Endothelial cell of umbilical vein (primary cell): ENCODE measurements around the gene KRTAP12-3. TPM values are rescaled to one million over a fixed set of nuclear protein-coding genes. Genes with fewer than 3 reads are reported as not detected.

Source experiments
- BruUV-seq: library from RNA; stranded (reverse); fragments of 400-500 nt; replicated peaks from 2 replicates; lab custom pipeline; 2021; lab: Mats Ljungman, UMichigan
- CTCF ChIA-PET: fragments of 300-600, 350-600 bp; sonication (Branson Sonifier 250); formaldehyde crosslinking; loops from one replicate; lab custom pipeline; 2021; ENCODE audit warnings: antibody characterized with exemption, inconsistent platforms; lab: Charles Lee
- POLR2A ChIA-PET: fragments of 300-600, 350-600 bp; sonication (Branson Sonifier 250); formaldehyde crosslinking; loops from one replicate; lab custom pipeline; 2021; ENCODE audit warnings: antibody characterized with exemption, inconsistent platforms; lab: Charles Lee
- DNase-seq: peaks from one replicate; pipeline ENCODE4 v3.0.0-alpha.2; 2011; ENCODE audit warnings: low read depth, low spot score
- FAIRE-seq: peaks from 2 replicates; lab custom pipeline; 2011; peaks lifted over from hg19 to GRCh38; lab: Jason Lieb, UNC
- H2AFZ ChIP-seq: 2 replicates; pipeline ENCODE4 v1.6.0; 2012; ENCODE audit warnings: low read depth, low read length, control low read depth, inconsistent platforms
- H3K27ac ChIP-seq: 2 replicates; pipeline ENCODE4 v1.5.1; 2011; ENCODE audit warnings: low read depth, mild to moderate bottlenecking, control low read depth, low read length, moderate library complexity; ENCODE audit not compliant: insufficient read depth
- H3K27me3 ChIP-seq, 2 experiments: 2 replicates each; pipeline versions ENCODE4 v1.6.0 to v1.6.1; 2011; ENCODE audit warnings: low read length in 2 of 2, mixed read lengths in 1 of 2; ENCODE audit not compliant: control insufficient read depth in 2 of 2, insufficient read depth in 2 of 2
- H3K36me3 ChIP-seq, 2 experiments: 2 replicates in 1 of 2; 3 replicates in 1 of 2; pipeline ENCODE4 v1.5.1; 2011; ENCODE audit warnings: low read length in 2 of 2, mild to moderate bottlenecking in 1 of 2, moderate library complexity in 1 of 2; ENCODE audit not compliant: control insufficient read depth in 2 of 2, insufficient read depth in 2 of 2; ENCODE audit errors: extremely low read depth in 1 of 2
- H3K4me1 ChIP-seq: 3 replicates; pipeline ENCODE4 v1.5.1; 2011; ENCODE audit warnings: mild to moderate bottlenecking, low read length; ENCODE audit not compliant: control insufficient read depth, insufficient read depth; ENCODE audit errors: extremely low read depth
- H3K4me2 ChIP-seq: 2 replicates; pipeline ENCODE4 v1.6.1; 2011; ENCODE audit warnings: low read length, control low read depth, mixed read lengths; ENCODE audit not compliant: insufficient read depth
- H3K4me3 ChIP-seq, 3 experiments: fragments of 200-600 bp in 1 of 3; sonication (generic), shearing (Covaris generic) in 1 of 3; replicated peaks in 1 of 3; 2 replicates each; pipeline ENCODE4 v1.5.1; 2011 to 2016; ENCODE audit warnings: control low read depth in 3 of 3, low read length in 3 of 3, mild to moderate bottlenecking in 2 of 3, inconsistent platforms in 1 of 3, low read depth in 1 of 3, moderate library complexity in 1 of 3; ENCODE audit not compliant: insufficient read depth in 1 of 3
- H3K79me2 ChIP-seq: 2 replicates; pipeline ENCODE4 v1.6.0; 2012; ENCODE audit warnings: low read length, inconsistent platforms; ENCODE audit not compliant: control insufficient read depth, insufficient read depth
- H3K9ac ChIP-seq: replicated peaks from 2 replicates; pipeline ENCODE3; 2011; ENCODE audit warnings: low read length, control low read depth; ENCODE audit not compliant: insufficient read depth; ENCODE audit errors: extremely low read depth
- H3K9me1 ChIP-seq: replicated peaks from 3 replicates; pipeline ENCODE4 v1.6.0; 2011; ENCODE audit warnings: mild to moderate bottlenecking, low read length; ENCODE audit not compliant: control insufficient read depth, insufficient read depth; ENCODE audit errors: extremely low read depth
- H3K9me3 ChIP-seq: replicated peaks from 2 replicates; pipeline ENCODE4 v1.5.1; 2012; ENCODE audit warnings: low read length, inconsistent platforms; ENCODE audit not compliant: control insufficient read depth, insufficient read depth
- H4K20me1 ChIP-seq: replicated peaks from 2 replicates; pipeline ENCODE3; 2011; ENCODE audit warnings: mild to moderate bottlenecking, low read length; ENCODE audit not compliant: control insufficient read depth, insufficient read depth; ENCODE audit errors: extremely low read depth
- CTCF ChIP-seq, 2 donors: IDR thresholded peaks; 1 replicate in 1 of 2; 2 replicates in 1 of 2; pipeline ENCODE4 v1.5.1; 2011; ENCODE audit warnings: low read length in 2 of 2, mild to moderate bottlenecking in 2 of 2, moderate library complexity in 2 of 2, control low read depth in 1 of 2, inconsistent platforms in 1 of 2, low read depth in 1 of 2; ENCODE audit not compliant: insufficient read depth in 1 of 2; ENCODE audit errors: extremely low read depth in 1 of 2
- EZH2 ChIP-seq: IDR thresholded peaks from 2 replicates; pipeline ENCODE4 v1.6.1; 2012; ENCODE audit warnings: borderline replicate concordance, low read depth, mild to moderate bottlenecking, moderate library complexity, low read length, inconsistent platforms; ENCODE audit not compliant: severe bottlenecking
- FOS ChIP-seq: IDR thresholded peaks from 2 replicates; pipeline ENCODE4 v1.6.1; 2011; ENCODE audit warnings: mild to moderate bottlenecking, low read length, moderate library complexity, borderline replicate concordance; ENCODE audit not compliant: insufficient read depth
- GATA2 ChIP-seq: IDR thresholded peaks from 2 replicates; pipeline ENCODE4 v1.7.0; 2011; ENCODE audit warnings: low read depth, mild to moderate bottlenecking, moderate library complexity, mixed read lengths, low read length; ENCODE audit not compliant: insufficient read length, insufficient read depth
- JUN ChIP-seq: IDR thresholded peaks from 2 replicates; pipeline ENCODE4 v1.6.1; 2011; ENCODE audit warnings: borderline replicate concordance, low read depth; ENCODE audit not compliant: insufficient read length, insufficient read depth
- MAX ChIP-seq: IDR thresholded peaks from 2 replicates; pipeline ENCODE4 v1.6.1; 2011; ENCODE audit not compliant: insufficient read depth, insufficient read length
- MYC ChIP-seq: IDR thresholded peaks from one replicate; pipeline ENCODE4 v1.6.1; 2011; ENCODE audit warnings: mild to moderate bottlenecking, low read depth, low read length
- POLR2A ChIP-seq: IDR thresholded peaks from 2 replicates; pipeline ENCODE4 v1.6.1; 2012; ENCODE audit warnings: low read depth, mild to moderate bottlenecking, control low read depth, low read length
- POLR2AphosphoS5 ChIP-seq: IDR thresholded peaks from 2 replicates; pipeline ENCODE4 v1.6.1; 2012; ENCODE audit warnings: low read depth, mild to moderate bottlenecking, control low read depth, low read length, moderate library complexity; ENCODE audit not compliant: insufficient read depth
- dilution Hi-C: fragments of 300-500 bp; cut with MboI; formaldehyde crosslinking; loops from one replicate; pipeline ENCODE4 v1.15.0; 2019; ENCODE audit warnings: low sequenced_read_pairs; ENCODE audit not compliant: extremely low pct_ligation_motif_present
- intact Hi-C: fragments of 100-400 bp; cut with micrococcal nuclease; formaldehyde crosslinking; loops from one replicate; pipeline ENCODE4 v1.10.0; 2022
- polyA plus RNA-seq, 4 experiments: library from polyadenylated mRNA; depleted of rRNA in 3 of 4; stranded (reverse) in 3 of 4; unstranded in 1 of 4; fragments of >200 nt; gene quantifications; 2 replicates each; pipeline versions ENCODE4 v1.2.1 to v1.2.3, GENCODE V29; 2011 to 2012; ENCODE audit warnings: missing spikeins in 1 of 4
- total RNA-seq: library from RNA; stranded (reverse); gene quantifications from 2 replicates; pipeline ENCODE4 v1.2.3, GENCODE V29; 2021

Gene KRTAP12-3
- total and polyA plus RNA-seq, 2 donors (not counting 3 experiments of a cell fraction or from before 2014, with no cell fraction given) = not detected

GRCh38 chr21:44615466-44615865, 42.3 kb upstream of the KRTAP12-3 start:
- dilution Hi-C loops (no loop called here), intact Hi-C loops (no loop called here)
- Histone ChIP-seq H3K9me3 (peaks cover 5% of the 10 kb centered on the region), H3K27ac (no peak overlapping the region), H3K27me3 (no peaks in the 10 kb centered on the region), H3K4me1 (no peaks in the 10 kb centered on the region), H2AFZ (no peak overlapping the region), H3K79me2 (no peaks in the 10 kb centered on the region), H3K9me1 (no peaks in the 10 kb centered on the region), H3K9ac (no peak overlapping the region), H3K4me2 (no peak overlapping the region), H3K4me3 (no peak overlapping the region), H4K20me1 (no peaks in the 10 kb centered on the region), H3K36me3 (no peaks in the 10 kb centered on the region)
- DNase-seq = no peak
- CTCF ChIA-PET = no interaction called here
- POLR2A ChIA-PET = no interaction called here
- TF ChIP-seq FOS = no peak
- no peak for TF ChIP-seq MYC
- no peak for TF ChIP-seq EZH2
- no peak for TF ChIP-seq POLR2A
- TF ChIP-seq MAX = no peak
- no peak for TF ChIP-seq JUN
- no peak for TF ChIP-seq POLR2AphosphoS5
- TF ChIP-seq CTCF (IDR thresholded peaks at IDR 0.05; ENCODE audit: extremely low read depth in 1 of 2, insufficient read depth in 1 of 2, low read depth in 1 of 2, low read length in 2 of 2) = no peak
- TF ChIP-seq GATA2 = no peak
- no peak for FAIRE-seq
- no TSS peak for BruUV-seq
